Stimulated activated CD8-positive, alpha-beta memory T cell treated with anti-CD3 and anti-CD28 coated beads, Interleukin-15, amount 100 ng/mL, for 4 hours (primary cell): ENCODE results near the gene MKRN2OS.

Experiments
- DNase-seq, 2 donors: peaks; one replicate each; pipeline ENCODE4 v3.0.0-alpha.2; 2020; ENCODE audit warnings: low read depth in 2 of 2

MKRN2OS gene

DNA sequence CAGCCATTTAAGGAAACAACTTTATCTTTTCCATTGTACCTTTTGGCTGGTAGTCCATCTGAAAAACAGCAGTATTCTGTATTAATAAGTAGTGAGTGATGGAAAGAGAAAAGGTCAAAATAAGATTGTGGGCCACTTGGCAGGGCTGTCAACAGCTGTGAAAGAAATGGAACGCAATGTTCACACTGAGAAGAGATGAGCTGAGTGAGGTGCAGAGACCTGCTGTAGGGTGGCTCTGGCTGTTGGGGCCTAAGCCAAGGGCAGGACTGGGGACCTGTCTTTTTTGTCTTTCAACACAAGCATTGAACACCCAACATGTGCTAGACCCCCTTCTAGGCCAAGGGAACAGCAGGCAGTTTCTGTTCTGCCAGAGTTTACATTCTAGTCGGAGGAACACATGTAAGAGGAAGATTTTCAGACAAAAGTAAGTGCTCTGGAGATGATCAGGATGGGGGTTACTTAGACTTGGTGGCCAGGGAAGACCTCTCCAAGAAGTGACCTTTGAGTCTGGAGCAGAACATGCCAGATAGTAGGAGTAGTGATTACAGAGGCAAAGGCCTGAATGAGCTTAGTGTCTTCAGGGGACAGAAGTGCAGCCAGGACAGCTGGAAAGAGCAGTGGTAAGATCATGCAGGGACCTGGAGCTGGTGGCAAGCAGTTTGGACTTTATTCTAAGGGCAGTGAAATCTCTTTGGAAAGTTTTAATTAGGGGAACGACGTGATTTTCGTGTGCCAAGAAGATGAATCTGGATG is 31.4 kb downstream of the MKRN2OS start:
- DNase-seq = no peak

DNA sequence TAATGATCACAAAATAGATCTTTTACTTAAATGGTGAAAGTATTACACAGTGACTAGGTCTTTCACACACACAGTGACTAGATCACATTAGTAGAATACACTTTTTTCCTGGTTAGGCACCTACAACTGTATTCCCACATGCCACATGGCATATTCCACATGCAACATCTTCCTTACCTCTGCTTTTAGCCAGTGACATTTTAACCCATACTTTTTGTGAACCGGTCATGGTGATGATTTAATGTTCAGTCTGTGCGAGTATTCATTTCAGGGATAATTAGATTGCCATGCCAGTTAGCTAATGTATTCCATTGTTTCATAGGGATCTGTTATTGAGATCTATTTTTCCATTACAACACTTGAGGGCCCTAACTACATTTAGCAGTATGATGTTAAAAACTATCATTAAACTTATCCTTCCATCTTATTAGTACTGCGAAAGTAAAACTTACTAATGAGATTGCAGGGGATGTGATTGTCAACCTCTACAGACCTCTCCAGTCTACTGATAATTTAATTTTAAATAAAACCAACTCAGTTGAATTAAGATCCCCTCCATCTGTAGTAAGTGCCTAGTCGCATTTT is 32.7 kb downstream of the MKRN2OS start:
- no peak for DNase-seq

DNA sequence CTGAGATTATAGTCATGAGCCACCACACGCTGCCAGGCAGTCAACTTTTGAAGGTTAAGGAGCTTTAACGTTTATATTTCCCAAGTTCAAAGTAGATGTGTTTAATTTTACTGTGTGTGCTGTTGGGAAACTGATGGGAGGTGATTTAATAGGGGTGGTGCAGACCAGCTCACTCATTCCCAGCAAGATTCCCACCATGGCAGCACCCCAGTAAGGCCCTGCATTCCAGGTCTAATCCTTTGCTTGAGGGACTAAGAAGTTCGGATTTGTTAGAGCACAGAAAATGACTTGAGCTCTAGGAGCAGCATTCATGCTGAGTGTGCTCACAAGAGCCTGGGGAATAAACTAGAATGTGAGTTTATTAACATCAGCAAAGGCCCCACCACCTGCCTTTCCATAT is 35.8 kb downstream of the MKRN2OS start:
- DNase-seq = no peak

DNA sequence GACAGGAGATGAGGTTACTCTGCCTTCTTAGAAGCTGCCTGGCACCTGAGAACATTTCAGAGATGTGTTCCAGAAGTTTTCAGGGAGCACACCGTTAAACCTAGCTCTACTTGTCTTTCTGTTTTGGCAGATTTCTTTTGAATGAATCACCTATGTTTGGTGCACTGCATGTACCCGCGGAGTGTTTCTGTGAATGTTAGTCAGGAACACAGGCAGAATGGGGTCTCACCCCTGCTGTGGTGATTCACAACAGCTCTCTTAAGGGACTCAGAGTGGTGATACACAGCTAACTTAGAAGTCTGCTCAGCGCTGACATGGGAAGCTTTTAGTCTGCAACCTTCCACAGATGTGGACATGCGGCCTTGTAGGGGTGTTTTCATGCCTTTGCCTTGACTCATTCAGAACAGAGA is 37.0 kb downstream of the MKRN2OS start:
- no peak for DNase-seq

DNA sequence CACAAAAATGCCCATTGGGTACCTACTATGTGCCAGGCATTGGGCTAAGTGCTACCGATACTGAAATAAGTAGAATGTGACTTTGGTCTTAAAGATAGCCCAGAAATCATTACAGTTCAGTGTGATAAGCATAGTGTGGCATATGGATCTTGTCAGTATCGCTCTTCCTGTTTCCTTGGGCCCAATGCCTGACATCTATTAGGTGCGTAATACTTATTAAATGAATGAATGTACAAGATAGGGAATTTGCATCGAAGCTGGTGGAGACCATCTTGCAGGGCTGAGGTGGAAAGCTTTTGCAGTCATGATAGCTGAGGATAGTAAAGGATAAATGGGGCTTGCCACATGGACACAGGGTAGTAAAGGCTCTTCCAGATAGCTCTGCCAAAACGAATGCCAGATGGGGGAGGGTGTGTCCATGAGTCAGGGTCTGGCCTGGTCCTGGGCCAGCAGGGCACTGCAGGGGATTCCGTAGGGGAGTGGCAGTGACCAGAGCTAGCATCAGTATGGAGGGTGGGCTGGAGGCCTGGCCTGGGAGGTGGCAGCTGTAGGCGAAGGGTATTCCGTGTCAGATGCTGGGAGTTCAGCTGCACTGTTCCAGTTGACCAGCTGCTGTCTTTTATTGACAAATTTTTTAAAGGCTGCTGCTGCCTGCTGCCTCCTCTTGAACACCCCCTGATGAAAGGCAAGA is 37.6 kb downstream of the MKRN2OS start:
- no peak for DNase-seq

DNA sequence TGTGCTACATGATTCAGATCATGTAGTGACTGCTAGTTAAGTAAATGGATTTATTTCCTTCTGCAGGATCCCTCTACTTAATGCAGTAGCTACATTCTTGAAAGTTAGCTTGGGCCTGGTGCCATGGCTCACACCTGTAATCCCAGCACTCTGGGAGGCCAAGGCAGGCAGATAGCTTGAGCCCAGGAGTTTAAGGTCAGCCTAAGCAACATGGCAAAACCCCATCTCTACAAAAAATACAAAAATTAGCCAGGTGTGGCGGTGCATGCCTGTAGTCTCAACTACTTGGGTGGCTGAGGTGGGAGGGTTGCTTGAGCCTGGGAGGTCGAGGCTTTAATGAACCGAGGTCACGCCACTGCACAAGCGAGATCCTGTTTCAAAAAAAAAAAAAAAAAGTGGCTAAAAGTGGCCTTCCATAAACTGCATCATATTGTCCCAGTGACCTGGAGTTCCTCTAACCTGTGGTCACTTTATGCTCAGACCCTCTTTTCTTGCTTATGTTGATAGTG is 39.0 kb downstream of the MKRN2OS start:
- no peak for DNase-seq

DNA sequence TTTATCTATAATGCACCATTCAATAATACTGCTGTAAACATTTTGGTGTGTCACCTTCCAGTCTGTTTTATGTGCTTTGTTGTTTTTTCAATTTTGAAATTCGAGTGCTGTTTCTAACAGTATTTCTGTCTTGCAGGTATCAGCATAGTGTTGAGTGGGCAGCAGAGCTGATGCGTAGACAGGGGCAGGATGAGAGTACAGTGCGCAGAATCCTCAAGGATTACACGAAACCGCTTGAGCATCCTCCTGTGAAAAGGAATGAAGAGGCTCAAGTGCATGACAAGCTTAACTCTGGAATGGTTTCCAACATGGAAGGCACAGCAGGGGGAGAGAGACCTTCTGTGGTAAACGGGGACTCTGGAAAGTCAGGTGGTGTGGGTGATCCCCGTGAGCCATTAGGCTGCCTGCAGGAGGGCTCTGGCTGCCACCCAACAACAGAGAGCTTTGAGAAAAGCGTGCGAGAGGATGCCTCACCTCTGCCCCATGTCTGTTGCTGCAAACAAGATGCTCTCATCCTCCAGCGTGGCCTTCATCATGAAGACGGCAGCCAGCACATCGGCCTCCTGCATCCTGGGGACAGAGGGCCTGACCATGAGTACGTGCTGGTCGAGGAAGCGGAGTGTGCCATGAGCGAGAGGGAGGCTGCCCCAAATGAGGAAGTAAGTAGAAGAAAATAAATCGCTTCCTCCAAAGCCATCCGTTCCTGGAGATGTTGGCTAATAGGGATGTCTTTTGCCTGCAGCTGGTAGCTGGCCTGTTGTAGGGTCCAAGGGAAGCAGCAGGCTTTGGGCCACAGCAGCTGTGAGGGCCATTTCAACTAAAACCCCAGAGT is 42.0 kb downstream of the MKRN2OS start:
- no peak for DNase-seq

DNA sequence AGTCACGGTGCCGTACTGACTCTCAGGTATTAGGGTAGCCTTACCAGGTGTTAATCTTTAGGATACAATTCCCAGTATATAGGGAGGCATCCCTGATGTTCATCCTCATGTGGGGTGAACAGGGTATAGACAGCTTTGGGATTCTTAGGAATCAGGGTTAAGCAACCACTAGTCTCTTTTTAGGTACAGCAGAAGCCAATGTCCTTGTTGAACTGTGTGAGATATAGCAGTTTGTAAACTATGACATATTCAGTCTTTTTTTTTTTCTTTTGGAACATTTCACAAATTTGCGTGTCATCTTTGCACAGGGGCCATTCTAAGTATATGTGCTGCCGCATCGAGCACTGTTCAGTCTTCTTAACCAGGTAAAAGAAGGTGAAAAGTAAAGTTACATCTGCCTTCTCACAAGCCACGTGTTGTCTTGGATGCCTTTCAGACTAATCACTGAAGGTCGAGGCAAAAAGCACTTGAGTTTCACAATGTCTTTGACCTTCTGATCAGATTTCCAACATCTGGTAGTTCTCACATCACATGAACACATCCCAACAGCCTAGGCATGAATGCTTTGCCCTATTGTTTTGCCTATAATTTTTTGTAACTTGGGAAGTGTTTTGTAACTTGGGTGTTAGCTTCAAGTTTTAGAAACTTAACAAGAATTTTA is 43.8 kb downstream of the MKRN2OS start:
- no peak for DNase-seq

DNA sequence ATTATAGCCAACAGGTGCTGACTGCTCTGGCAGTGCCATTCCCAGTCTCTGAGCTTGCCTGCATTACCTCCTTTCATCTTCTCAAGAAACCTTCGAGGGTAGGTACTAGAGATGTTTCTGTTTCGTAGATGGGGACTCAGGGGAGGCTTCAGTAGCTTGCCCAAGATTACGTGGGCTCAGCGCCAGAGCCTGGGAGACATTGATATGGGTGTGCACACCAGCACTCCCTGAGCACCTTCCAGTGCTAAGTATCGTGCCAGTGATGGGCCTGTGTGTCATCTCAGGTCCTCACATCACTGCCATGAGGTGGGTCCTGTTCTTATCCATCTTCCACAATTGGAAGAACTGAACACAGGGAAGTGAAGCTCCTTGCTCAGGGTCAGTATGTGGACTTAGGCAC is 45.8 kb downstream of the MKRN2OS start:
- DNase-seq = no peak

DNA sequence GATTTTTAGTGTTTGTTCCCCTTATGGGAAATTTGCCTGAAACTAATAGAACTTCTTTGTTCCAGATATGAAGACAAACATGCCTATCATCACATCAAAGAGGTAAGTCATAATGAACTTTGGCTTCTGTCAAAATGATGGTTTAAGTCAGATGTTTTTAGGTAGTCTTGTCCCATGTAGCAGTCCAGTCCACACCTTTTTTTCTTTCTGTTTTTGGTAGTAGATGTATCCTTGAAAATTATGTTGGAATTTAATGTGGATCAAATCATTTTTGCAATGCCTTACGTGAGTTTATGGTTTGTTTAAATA is 48.9 kb downstream of the MKRN2OS start:
- no peak for DNase-seq

DNA sequence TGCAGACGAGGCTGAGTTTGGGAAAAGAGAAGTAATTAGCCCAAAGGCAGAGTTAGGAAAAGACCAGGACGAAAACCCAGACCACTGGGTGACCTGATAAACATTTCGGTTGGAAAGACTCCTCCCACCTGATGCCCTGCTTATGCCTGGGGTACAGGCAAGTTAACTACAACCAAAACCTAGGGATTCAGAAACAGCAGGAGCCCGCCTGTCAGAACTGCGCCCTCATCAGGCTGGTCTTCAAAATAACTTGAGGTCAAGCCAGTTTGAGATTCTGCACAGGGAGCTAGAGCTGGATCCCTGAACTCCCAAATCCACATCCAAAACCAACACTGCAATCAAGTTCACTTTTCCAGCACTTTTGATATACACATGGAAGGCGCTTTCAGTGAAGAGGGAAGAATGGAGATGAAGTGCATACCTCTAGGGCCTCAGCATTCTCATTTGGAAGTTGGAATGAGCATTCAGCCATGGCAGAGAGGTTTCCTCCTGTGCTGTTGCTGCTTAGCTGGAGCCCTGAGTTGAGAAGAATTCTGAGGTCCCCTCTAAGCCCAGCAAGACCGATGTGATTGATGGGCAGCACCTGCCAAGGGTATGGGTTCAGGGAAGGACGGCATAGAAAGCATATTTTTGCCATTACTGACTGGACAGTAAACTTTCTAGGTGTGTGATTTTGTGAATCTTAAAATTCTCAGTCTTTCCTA is 49.4 kb downstream of the MKRN2OS start:
- DNase-seq = no peak

DNA sequence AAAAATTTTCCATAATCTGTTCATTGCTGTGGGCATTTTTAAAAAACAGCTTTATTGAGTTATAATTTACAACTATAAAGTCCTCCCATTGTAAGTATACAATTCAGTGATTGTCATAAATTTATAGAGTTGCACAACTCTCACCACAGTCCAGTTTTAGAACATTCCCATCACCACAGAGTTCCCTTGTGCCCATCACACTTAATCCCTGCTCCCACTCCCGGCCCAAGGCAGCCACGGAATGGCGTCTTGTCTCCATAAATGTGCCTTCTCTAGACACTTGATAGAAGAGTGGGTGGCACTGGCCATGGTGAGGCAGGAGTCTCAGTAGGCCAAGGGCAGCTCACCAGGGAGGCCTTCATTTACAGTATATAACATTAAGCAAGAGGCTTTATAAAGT is 54.8 kb downstream of the MKRN2OS start:
- DNase-seq = no peak

DNA sequence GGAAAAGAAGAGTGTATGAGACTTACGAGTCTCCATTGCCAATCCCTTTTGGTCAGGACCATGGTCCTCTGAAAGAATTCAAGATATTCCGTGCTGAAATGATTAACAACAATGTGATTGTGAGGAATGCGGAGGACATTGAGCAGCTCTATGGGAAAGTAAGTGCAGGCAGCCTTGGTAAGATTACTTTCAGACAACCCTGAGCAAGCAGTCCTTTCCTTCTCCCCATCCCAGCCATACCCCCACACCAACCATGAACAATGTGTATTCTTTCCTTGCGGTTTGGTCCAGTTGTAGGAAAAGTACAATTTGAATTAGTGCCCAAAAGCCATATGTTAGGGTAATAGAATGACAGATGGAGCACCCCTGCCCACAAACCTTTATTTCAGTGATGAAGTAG is 55.5 kb downstream of the MKRN2OS start:
- no peak for DNase-seq
